GM12892 (cell line): Measurements from ENCODE around the gene KCNH5.

Experiments used
- POLR2A ChIP-seq: IDR thresholded peaks from 2 replicates; pipeline ENCODE4 v1.6.1; 2011; ENCODE audit warnings: low read depth, low read length, control low read depth
- POLR2AphosphoS5 ChIP-seq: IDR thresholded peaks from 2 replicates; pipeline ENCODE4 v1.6.1; 2011; ENCODE audit warnings: low read depth, low read length, control low read depth
- TAF1 ChIP-seq: IDR thresholded peaks from 2 replicates; pipeline ENCODE4 v1.6.1; 2011; ENCODE audit warnings: low read depth, mild to moderate bottlenecking, control low read depth, low read length, borderline replicate concordance

- TF ChIP-seq POLR2AphosphoS5 (no peak), TAF1 (no peak), POLR2A (no peak)
Measured at GRCh38 chr14:62956413-62956812, 88.8 kb downstream of the KCNH5 start.
